Epidermal melanocyte (primary cell): ENCODE results near the gene AGAP9.
"Not testable (repeated sequence)": the region's sequence is repeated elsewhere in the genome, so short reads cannot be mapped to it uniquely, and the experiment has no call there.

ENCODE experiments used
- DNase-seq: peaks from one replicate; pipeline ENCODE4 v3.0.0; 2011; ENCODE audit warnings: low spot score; ENCODE audit not compliant: insufficient read length

AGAP9 gene

GRCh38 chr10:47458466-47459154 lies 64.8 kb downstream of the AGAP9 start:
- DNase-seq: no peak

GRCh38 chr10:47457826-47458225 lies 65.6 kb downstream of the AGAP9 start:
- DNase-seq: no peak

- no peak for DNase-seq
Observed at GRCh38 chr10:47457528-47457820, 66.0 kb downstream of the AGAP9 start.

GRCh38 chr10:47456794-47457527 lies 66.5 kb downstream of the AGAP9 start:
- no peak for DNase-seq

- DNase-seq: no peak
Observed at GRCh38 chr10:47456079-47456785, 67.2 kb downstream of the AGAP9 start.

- DNase-seq: not testable (repeated sequence)
Observed at GRCh38 chr10:47455350-47456078, 67.9 kb downstream of the AGAP9 start.

- no peak for DNase-seq
Observed at GRCh38 chr10:47454780-47455058, 68.7 kb downstream of the AGAP9 start.

GRCh38 chr10:47454008-47454779 lies 69.2 kb downstream of the AGAP9 start:
- no peak for DNase-seq

- no peak for DNase-seq
Observed at GRCh38 chr10:47453141-47454007, 70.1 kb downstream of the AGAP9 start.

- DNase-seq: no peak
Observed at GRCh38 chr10:47452495-47453140, 70.8 kb downstream of the AGAP9 start.

GRCh38 chr10:47451998-47452494 lies 71.4 kb downstream of the AGAP9 start:
- DNase-seq: no peak
